ENCODE results near the gene HOXD9.

- TF ChIP-seq CTCF (IDR thresholded peaks at IDR 0.05) (no peak), SIN3A (IDR thresholded peaks at IDR 0.05; ENCODE audit: borderline replicate concordance, low read depth, low read length) (no peak), RAD21 (IDR thresholded peaks at IDR 0.05; ENCODE audit: low read length) (no peak), SMC3 (IDR thresholded peaks at IDR 0.05; ENCODE audit: low read depth, low read length) (no peak), EP300 (IDR thresholded peaks at IDR 0.05; ENCODE audit: borderline replicate concordance in 1 of 2, low read depth in 1 of 2, low read length in 1 of 2) (no peak), NFIC (IDR thresholded peaks at IDR 0.05; ENCODE audit: borderline replicate concordance) (no peak), YY1 (IDR thresholded peaks at IDR 0.05; ENCODE audit: low read depth) (no peak), REST (IDR thresholded peaks at IDR 0.05; ENCODE audit: low read depth, low read length) (no peak), POLR2AphosphoS5 (IDR thresholded peaks at IDR 0.05; ENCODE audit: low read depth, low read length) (no peak), FOSL2 (IDR thresholded peaks at IDR 0.05; ENCODE audit: borderline replicate concordance, low read depth) (no peak)
Observed at GRCh38 chr2:176149481-176149938, 27.0 kb downstream of the HOXD9 start.
